Measurements from ENCODE around the gene ARL6IP6. TPM values are rescaled to one million over a fixed set of nuclear protein-coding genes. Genes with fewer than 3 reads are reported as not detected.
A peak's percentile ranks its signal among the peaks of the same experiment; 100 is the strongest.

Gene ARL6IP6
- total and polyA plus RNA-seq, 10 of the 15 experiments (the other 5 are each of a cell fraction or from before 2014, with no cell fraction given) = 15.8 to 87.3 (median 28.4) TPM

- TF ChIP-seq YBX1 (IDR thresholded peaks at IDR 0.05) = no peak
- TF ChIP-seq IRF3 (IDR thresholded peaks at IDR 0.05) = peak; percentile 89
- 0 out of 2 replicates have a peak, but pooled peaks have one; percentile 33 for TF ChIP-seq STAT1 (conservative IDR thresholded peaks at IDR 0.05)
- TF ChIP-seq NBN (IDR thresholded peaks at IDR 0.05) = no peak; the same call in 1 of the 2 replicates
- TF ChIP-seq SPI1 (IDR thresholded peaks at IDR 0.05; ENCODE audit: borderline replicate concordance, insufficient read depth, low read depth, low read length) = peak; percentile 14; the same call in 1 of the 2 replicates
- TF ChIP-seq RFX5 (IDR thresholded peaks at IDR 0.05; ENCODE audit: low read depth, low read length) = peak; percentile 67; the same call in 1 of the 2 replicates
- peak; percentile 99 for TF ChIP-seq NR2F1 (conservative IDR thresholded peaks at IDR 0.05)
- peak; percentile 97 for TF ChIP-seq SP1 (IDR thresholded peaks at IDR 0.05; ENCODE audit: low read depth, low read length)
- TF ChIP-seq TBL1XR1 (IDR thresholded peaks at IDR 0.05; ENCODE audit: low read depth, low read length) = peak; percentile 90
- peak; percentile 93 for TF ChIP-seq NFYB (IDR thresholded peaks at IDR 0.05; ENCODE audit: insufficient read depth, low read depth, low read length)
- TF ChIP-seq HSF1 (IDR thresholded peaks at IDR 0.05; ENCODE audit: low read depth, low read length) = 0 out of 2 replicates have a peak, but pooled peaks have one; percentile 6
- no peak for TF ChIP-seq MTA3 (IDR thresholded peaks at IDR 0.05; ENCODE audit: borderline replicate concordance, low read length)
Observed at GRCh38 chr2:152717228-152718075, 968 bp upstream of the ARL6IP6 start, which contains the start of gene PRPF40A (continued).
